Sigmoid colon (tissue), 4 donors: ENCODE measurements around the gene CDHR2.

Experiments
- EP300 ChIP-seq, 4 donors: sonication (generic); formaldehyde crosslinking; IDR thresholded peaks; one replicate each; pipeline ENCODE4 v1.6.1; 2017; ENCODE audit warnings: antibody characterized with exemption in 4 of 4
- POLR2A ChIP-seq, 2 donors: fragments of 450-650 bp; IDR thresholded peaks; one replicate each; pipeline ENCODE4 v1.6.1; 2016; ENCODE audit warnings: antibody characterized with exemption in 2 of 2, mild to moderate bottlenecking in 2 of 2, moderate library complexity in 2 of 2

DNA sequence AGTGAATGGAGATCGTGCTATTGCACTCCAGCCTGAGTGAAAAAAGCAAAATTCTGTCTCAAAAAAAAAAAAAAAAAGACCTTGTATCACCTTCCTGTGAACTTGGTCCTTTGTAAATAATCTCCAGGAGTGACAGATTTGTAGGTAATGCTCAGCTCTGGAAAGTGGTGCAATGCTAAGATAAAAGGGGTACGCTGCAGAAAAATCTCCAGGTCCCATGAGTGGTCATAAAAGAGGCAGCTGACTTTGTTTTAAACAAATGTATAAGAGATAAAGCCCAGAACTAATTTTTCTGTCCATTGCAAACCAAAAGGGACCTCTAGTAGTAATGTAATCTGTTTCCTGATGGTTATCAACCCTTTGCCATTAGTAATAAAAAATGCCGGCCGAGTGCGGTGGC is 45.6 kb upstream of the CDHR2 start:
- no peak for TF ChIP-seq EP300 (IDR thresholded peaks at IDR 0.05)
- no peak for TF ChIP-seq POLR2A (IDR thresholded peaks at IDR 0.05)
